Hematopoietic multipotent progenitor cell treated with erythropoietin and hydrocortisone succinate and interleukin-3 and kit ligand, for 17 days (in vitro differentiated cells): ENCODE data around the gene GGTLC1.

Experiments used
- DNase-seq: peaks from one replicate; pipeline ENCODE4 v3.0.0-alpha.2; 2015; ENCODE audit warnings: low spot score

The GGTLC1 gene

GRCh38 chr20:23963941-23964340, 24.6 kb downstream of the GGTLC1 start:
- no peak for DNase-seq

DNA sequence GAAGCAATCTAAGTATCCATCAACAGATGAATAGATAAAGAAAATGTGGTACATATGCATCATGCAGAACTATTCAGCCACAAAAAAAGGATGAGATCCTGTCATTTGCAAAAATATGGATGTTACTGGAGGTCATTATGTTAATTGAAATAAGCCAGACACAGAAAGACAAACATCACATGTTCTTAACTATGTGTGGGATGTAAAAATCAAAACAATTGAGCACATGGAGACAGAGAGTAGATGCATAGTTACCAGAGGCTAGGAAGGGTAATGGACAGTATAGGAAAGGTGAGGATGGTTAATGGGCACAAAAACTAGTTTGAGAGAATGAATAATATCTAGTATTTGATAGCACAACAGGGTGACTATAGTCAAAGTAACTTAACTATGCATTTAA, 26.3 kb downstream of the GGTLC1 start:
- DNase-seq, result no peak

DNA sequence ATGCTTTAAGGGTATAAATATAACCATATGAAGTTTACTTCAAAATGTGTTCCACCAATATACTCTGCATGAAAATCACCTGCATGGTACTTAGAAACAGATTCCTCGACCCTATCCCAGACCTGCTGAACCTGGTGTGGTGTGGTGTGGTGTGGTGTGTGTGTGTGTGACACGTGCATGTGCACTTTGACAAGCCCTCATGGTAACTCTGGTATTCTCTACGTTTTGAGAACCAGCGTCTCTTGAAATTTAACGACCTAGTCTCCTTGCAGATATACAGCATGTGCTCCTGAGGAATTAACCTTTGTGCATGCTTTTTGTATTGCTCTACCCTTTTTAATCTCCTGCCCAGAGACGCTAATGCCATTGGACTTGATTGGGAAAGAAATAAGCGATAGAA, 29.5 kb downstream of the GGTLC1 start:
- DNase-seq, result no peak

GRCh38 chr20:23955896-23956295, 32.7 kb downstream of the GGTLC1 start:
- DNase-seq, result no peak

DNA sequence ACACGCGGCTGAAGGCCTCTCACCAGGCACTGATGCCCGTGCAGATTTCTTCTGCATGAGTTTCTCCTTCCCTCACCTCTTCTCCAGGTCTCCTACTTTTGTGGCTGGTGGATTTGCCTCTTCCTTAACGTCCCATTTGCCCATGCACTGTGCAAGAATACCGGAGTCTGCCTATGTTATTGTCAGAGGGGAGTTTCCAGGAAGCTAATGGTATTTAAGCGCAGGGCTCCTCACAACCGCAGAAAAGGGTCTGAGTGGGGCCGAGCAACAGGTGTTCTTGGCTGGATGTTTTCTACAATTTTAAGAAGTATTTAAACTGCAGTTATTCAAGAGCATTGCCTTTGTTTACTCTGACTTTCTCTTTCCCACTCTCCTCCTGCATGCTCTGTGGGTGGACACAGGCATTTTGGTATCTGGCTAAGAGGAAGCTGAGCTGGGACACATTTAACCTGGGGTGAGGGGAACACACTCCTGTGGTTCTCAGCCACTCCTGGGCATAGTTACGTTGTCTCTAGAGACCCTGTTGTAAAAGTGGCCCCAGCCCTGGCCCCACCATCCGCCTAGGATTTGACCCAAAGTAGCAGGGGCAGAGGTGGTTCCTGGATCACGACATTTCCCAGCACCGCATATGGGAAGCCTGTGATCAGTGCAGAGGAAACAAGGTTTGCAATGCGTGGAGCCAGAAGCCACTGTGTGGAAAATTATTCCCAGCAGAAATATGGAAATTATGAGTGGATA, 34.4 kb downstream of the GGTLC1 start:
- no peak for DNase-seq

DNA sequence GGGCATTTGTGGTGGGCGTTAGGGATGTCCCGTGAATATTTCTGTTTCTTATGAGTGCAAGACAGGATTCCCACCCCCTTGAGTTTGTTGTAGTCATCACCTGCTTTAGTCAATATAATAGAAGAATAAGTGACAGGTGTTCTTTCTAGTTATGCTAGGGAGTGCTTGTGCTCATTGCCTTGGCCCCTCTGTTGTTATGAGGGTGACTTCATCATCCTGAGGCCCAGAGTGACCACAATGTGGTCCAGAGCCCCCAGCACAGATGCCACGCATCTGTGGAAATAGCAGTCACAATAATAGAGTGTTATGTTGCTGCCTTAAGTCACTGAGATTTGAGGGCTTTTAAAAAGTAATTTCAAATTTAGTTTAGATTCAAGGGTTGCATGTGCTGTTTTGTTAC, 42.4 kb downstream of the GGTLC1 start:
- no peak for DNase-seq

DNA sequence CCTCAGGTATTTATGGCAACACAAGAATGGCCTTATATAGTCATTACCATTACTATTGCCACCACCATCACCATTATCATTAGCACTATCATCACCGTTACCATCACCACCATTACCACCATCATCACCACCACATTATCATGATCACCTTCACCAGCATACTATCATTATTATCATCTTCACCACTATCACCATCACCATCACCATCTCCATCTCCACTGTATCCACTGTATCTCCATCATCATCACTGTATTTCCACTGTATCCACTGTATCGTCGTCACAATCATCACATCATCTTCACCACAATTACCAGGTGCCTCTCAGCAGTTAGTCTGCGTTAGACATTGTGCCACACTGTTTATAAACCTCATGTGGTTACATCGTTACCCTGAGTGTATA, 45.3 kb downstream of the GGTLC1 start:
- DNase-seq, result no peak

- no peak for DNase-seq
Observed at GRCh38 chr20:23939641-23940040, 48.9 kb downstream of the GGTLC1 start.

- no peak for DNase-seq
Observed at GRCh38 chr20:23939063-23939462, 49.5 kb downstream of the GGTLC1 start.

GRCh38 chr20:23938118-23938438, 50.5 kb downstream of the GGTLC1 start:
- no peak for DNase-seq

DNA sequence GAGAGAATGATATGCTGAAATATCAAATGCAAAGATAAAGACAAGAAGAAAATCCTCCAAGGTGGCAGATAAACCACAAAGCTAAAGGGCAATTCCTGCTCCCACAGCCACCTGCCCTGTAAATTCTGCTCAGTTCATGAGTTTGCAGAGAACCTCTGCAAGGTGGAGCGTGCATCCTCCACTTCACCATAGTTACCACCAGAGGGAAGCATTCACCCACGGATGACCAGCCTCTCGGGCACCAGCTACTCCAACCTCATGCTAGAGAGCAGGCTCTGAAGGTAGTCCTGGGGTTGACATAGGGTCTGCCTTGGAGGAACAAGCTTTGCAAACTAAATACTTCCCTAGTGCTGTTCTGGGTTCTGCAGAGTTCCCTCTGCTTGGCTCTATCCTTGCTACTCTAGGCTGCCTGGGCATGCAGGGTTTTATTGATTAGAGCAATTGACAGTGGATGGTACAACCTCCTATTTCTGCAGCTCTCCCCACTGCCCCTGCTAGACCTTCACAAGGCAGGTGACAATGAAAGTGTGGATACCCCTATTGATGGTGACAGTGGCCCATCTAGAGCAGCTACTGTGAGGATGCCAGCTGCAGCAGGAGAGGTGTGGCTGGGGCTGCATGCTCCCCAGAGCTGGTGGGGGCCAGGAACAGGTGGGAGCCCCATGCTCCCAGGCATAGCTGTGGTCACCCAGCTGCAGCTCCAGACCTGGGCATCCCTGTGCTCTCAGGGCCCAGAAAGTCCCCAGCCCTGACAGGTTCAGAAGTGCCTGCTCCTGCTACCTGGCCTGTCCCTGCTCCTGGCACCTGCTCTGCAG, 51.1 kb downstream of the GGTLC1 start:
- DNase-seq, result no peak
